Measurements from ENCODE around the gene RBM15B. TPM values are rescaled to one million over a fixed set of nuclear protein-coding genes. Genes with fewer than 3 reads are reported as not detected.

RBM15B gene
- total and polyA plus RNA-seq, 4 donors: 8.4 to 31.8 (median 17.7) TPM

- 0 to 1% methylated on average over 28 to 29 of the region's 29 CpGs for WGBS, 2 donors
- Histone ChIP-seq H3K27me3 (ENCODE audit: control insufficient read depth in 3 of 3, insufficient read depth in 3 of 3, low read length in 2 of 3) (no peaks in the 10 kb centered on the region), H3K27ac (ENCODE audit: low read depth in 1 of 2, low read length in 1 of 2) (peak overlapping the region; percentile 90 to 93), H3K36me3 (ENCODE audit: control insufficient read depth in 4 of 4, insufficient read depth in 4 of 4, low read length in 4 of 4) (peaks cover 5 to 23% (median 13%) of the 10 kb centered on the region in 4 donors), H3K9me3 (ENCODE audit: control insufficient read depth in 4 of 4, insufficient read depth in 3 of 4, low read length in 3 of 4) (no peaks in the 10 kb centered on the region), H3K4me3 (peak overlapping the region; percentile 79), H3K4me1 (ENCODE audit: control insufficient read depth in 5 of 5, insufficient read depth in 5 of 5, low read length in 5 of 5) (peaks cover 0 to 33% (median 10%) of the 10 kb centered on the region in 5 donors), H3K9ac (ENCODE audit: insufficient read depth in 1 of 2, low read length in 2 of 2) (peak overlapping the region; percentile 82 to 87)
- peak; percentile 24 to 36 (median 34) for DNase-seq
- ATAC-seq (ENCODE audit: insufficient read depth, low FRiP score): no peak
- TF ChIP-seq CTCF (IDR thresholded peaks at IDR 0.05; ENCODE audit: control extremely low read depth, extremely low read depth): no peak
Observed at GRCh38 chr3:51384055-51384725, 6.9 kb upstream of the RBM15B start.

- peak within 1 kb of the TSS; percentile 82 to 87 for H3K9ac ChIP-seq (ENCODE audit: insufficient read depth in 1 of 2, low read length in 2 of 2)
- peak within 1 kb of the TSS; percentile 89 for H3K4me3 ChIP-seq
- ATAC-seq (ENCODE audit: insufficient read depth, low FRiP score): peak; percentile 96
- TF ChIP-seq CTCF (IDR thresholded peaks at IDR 0.05; ENCODE audit: control extremely low read depth, extremely low read depth): no peak
- H3K27ac ChIP-seq (ENCODE audit: low read depth in 1 of 2, low read length in 1 of 2): peak within 1 kb of the TSS; percentile 90 to 93
- DNase-seq: peak; percentile 98 to 99 (median 98)
- 0% methylated on average over 49 to 65 of the region's 65 CpGs for WGBS, 2 donors
- H3K27me3 ChIP-seq (ENCODE audit: control insufficient read depth in 3 of 3, insufficient read depth in 3 of 3, low read length in 2 of 3): no peaks in the 10 kb centered on the region
- H3K4me1 ChIP-seq (ENCODE audit: control insufficient read depth in 5 of 5, insufficient read depth in 5 of 5, low read length in 5 of 5): peaks cover 0 to 33% (median 10%) of the 10 kb centered on the region in 5 donors
- H3K9me3 ChIP-seq (ENCODE audit: control insufficient read depth in 4 of 4, insufficient read depth in 3 of 4, low read length in 3 of 4): no peaks in the 10 kb centered on the region
- peaks cover 5 to 23% (median 14%) of the 10 kb centered on the region in 4 donors for H3K36me3 ChIP-seq (ENCODE audit: control insufficient read depth in 4 of 4, insufficient read depth in 4 of 4, low read length in 4 of 4)
Observed at GRCh38 chr3:51384726-51385473, 6.2 kb upstream of the RBM15B start, which contains the start of gene MANF. Gene MANF (plus strand): TSS chr3:51385291. CDS start chr3:51385343, 52 bp downstream.

- Histone ChIP-seq H3K9me3 (ENCODE audit: control insufficient read depth in 4 of 4, insufficient read depth in 3 of 4, low read length in 3 of 4) (no peaks in the 10 kb centered on the region), H3K4me1 (ENCODE audit: control insufficient read depth in 5 of 5, insufficient read depth in 5 of 5, low read length in 5 of 5) (peaks cover 0 to 39% (median 12%) of the 10 kb centered on the region in 5 donors), H3K27me3 (ENCODE audit: control insufficient read depth in 3 of 3, insufficient read depth in 3 of 3, low read length in 2 of 3) (no peaks in the 10 kb centered on the region), H3K4me3 (peak overlapping the region; percentile 89), H3K36me3 (ENCODE audit: control insufficient read depth in 4 of 4, insufficient read depth in 4 of 4, low read length in 4 of 4) (peaks cover 5 to 23% (median 14%) of the 10 kb centered on the region in 4 donors), H3K9ac (ENCODE audit: insufficient read depth in 1 of 2, low read length in 2 of 2) (peak overlapping the region in 1 of 2 donors; percentile 82), H3K27ac (ENCODE audit: low read depth in 1 of 2, low read length in 1 of 2) (peak overlapping the region; percentile 33 to 81)
- TF ChIP-seq CTCF (IDR thresholded peaks at IDR 0.05; ENCODE audit: control extremely low read depth, extremely low read depth): no peak
- DNase-seq (peak in 1 of 3 donors; percentile 9), ATAC-seq (ENCODE audit: insufficient read depth, low FRiP score) (no peak)
- WGBS, 2 donors: 4 to 5% methylated on average over 18 of the region's 18 CpGs
Observed at GRCh38 chr3:51385621-51386091, 5.4 kb upstream of the RBM15B start.
